ENCODE data around the gene STX8. TPM values are rescaled to one million over a fixed set of nuclear protein-coding genes. Genes with fewer than 3 reads are reported as not detected.

STX8 gene
- total RNA-seq, 4 donors from 2014 or later = 58.6 to 86.9 (median 66.3) TPM

DNA sequence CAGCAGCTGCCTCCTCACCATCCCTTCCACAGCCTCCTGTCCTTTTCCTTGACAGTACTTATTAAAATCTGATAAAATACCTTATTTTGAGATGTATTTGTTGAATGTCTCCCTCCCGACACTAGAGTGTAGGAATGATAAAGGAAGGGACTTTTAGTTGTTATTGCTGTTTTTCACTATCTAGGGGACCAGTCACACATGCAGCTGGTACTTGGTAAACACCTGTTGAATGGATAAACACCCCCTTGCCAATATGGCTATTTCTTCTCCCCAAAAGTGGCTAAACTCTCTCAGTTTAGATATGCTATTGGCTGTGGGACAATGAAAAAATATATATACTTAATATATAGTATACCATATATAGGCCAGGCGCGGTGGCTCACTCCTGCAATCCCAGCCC lies 96.7 kb downstream of the STX8 start:
- ATAC-seq (ENCODE audit: low FRiP score) = no peak
- TF ChIP-seq, protein P1, sequence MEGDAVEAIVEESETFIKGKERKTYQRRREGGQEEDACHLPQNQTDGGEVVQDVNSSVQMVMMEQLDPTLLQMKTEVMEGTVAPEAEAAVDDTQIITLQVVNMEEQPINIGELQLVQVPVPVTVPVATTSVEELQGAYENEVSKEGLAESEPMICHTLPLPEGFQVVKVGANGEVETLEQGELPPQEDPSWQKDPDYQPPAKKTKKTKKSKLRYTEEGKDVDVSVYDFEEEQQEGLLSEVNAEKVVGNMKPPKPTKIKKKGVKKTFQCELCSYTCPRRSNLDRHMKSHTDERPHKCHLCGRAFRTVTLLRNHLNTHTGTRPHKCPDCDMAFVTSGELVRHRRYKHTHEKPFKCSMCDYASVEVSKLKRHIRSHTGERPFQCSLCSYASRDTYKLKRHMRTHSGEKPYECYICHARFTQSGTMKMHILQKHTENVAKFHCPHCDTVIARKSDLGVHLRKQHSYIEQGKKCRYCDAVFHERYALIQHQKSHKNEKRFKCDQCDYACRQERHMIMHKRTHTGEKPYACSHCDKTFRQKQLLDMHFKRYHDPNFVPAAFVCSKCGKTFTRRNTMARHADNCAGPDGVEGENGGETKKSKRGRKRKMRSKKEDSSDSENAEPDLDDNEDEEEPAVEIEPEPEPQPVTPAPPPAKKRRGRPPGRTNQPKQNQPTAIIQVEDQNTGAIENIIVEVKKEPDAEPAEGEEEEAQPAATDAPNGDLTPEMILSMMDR (IDR thresholded peaks at IDR 0.05) = no peak
- no peak for DNase-seq (ENCODE audit: low spot score)

GRCh38 chr17:9475101-9475658 lies 100.4 kb downstream of the STX8 start:
- no peak for ATAC-seq (ENCODE audit: low FRiP score)
- TF ChIP-seq, protein P1 (IDR thresholded peaks at IDR 0.05) = no peak
- no peak for DNase-seq (ENCODE audit: low spot score)

GRCh38 chr17:9473711-9474110 lies 101.9 kb downstream of the STX8 start:
- TF ChIP-seq, protein P1 (IDR thresholded peaks at IDR 0.05) = no peak
- DNase-seq (ENCODE audit: low spot score) (no peak), ATAC-seq (ENCODE audit: low FRiP score) (no peak)

DNA sequence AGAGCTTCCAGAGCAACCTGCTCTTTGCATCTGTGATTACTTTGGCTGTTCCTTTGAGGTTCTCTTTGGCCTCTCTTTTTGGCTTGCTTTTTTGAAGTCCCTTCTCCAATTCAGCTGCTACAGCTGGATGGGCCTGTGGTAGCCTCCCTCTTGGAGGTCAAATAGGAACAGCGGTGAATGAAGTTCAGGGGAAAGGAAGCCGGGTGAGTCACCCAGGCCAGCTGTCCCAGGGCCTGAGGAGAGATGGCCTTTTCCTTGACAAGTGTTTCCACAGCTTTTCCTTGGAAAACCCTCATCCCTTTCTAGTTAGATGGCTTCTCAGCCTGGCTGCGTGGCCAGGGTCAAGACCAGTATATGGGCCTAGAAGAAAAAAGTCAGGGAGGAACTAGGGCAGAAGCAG lies 103.1 kb downstream of the STX8 start:
- ATAC-seq (ENCODE audit: low FRiP score) (no peak), DNase-seq (ENCODE audit: low spot score) (no peak)
- TF ChIP-seq, protein P1 (IDR thresholded peaks at IDR 0.05) = no peak

DNA sequence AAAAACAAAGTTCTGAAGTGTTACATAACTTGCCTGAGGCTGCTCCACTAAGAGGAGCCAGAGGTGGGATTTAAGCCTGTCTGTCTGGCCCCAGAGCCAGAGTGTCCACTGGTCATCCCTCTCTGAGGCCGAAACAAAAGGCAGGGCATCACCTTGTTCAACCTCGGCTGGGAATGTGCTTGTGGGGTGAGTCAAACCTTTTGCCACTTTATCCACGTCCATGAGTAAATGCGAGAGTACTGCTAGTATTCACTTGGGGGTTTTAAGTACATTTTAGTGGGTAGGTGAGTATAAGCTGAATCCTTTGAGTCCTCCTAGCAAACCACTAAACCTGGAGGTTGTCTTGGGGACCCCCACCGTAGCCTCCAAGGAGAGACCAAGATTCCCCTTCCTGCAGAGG lies 103.5 kb downstream of the STX8 start:
- ATAC-seq (ENCODE audit: low FRiP score) (no peak), DNase-seq (ENCODE audit: low spot score) (no peak)
- TF ChIP-seq, protein P1 (IDR thresholded peaks at IDR 0.05) = no peak

DNA sequence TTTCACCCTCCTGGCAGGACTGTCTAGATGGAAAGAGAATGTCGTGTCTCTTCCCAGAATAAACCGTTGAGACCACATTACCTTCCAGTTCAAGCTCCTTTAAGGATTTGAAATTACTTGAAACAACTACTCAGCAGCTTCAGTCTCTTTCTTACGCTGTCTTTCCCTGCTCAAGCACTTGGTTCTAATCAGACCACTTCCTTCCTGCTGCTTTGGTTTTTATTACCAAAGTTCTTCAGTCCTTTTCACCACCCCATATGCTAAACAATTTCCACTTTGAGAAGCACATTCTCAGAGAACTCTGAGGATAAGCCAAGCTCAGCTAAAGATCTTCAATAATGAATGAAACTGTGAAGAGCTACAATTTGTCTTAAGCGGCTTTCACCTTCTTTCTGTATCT lies 105.4 kb downstream of the STX8 start:
- DNase-seq (ENCODE audit: low spot score) (no peak), ATAC-seq (ENCODE audit: low FRiP score) (no peak)
- TF ChIP-seq, protein P1 (IDR thresholded peaks at IDR 0.05) = no peak

DNA sequence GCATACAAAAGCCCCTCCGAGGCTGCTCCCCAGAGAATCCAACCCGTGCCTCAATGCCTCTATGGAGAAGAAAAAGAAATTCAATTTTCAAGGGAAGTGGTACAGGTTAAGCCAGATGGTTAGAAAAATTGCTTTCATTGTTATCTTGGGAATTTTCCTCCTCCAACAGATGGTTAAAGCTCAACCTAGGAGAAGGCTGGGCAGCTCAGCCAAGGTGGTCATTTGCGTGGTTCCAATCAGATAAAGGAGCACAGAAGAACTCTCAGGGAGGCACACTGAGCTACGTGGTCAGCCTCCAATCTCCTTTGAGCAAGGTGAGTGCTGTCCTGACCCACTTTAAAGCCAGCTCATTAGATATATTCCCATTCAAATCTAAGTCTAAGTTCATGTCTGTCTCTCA lies 106.7 kb downstream of the STX8 start:
- no peak for ATAC-seq (ENCODE audit: low FRiP score)
- TF ChIP-seq, protein P1 (IDR thresholded peaks at IDR 0.05) = no peak
- DNase-seq (ENCODE audit: low spot score) = no peak

Data from omental fat pad (tissue), 4 donors.